EL (cell line): ENCODE results near the gene FBXL15.

Experiments
- DNase-seq: peaks from one replicate; pipeline ENCODE4 v3.0.0-alpha.2; 2016

Gene FBXL15

DNA sequence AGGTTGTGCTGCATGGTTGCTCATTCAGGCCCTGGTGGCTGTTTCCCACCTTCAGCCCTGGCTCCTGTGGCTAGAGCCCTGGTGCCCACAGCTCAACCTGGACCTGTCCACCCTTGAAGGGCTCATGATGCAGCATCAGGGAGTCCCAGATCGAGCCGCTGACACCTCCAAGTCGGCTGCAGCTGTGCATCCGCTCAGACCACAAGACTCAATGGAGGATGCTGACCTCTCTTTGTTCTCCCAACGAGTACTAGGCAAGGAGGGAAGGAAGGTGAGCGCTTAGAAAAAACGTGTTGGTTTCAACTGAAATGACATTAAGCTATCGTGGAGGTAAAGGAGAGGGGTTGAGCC, 40.2 kb downstream of the FBXL15 start:
- DNase-seq, result no peak

DNA sequence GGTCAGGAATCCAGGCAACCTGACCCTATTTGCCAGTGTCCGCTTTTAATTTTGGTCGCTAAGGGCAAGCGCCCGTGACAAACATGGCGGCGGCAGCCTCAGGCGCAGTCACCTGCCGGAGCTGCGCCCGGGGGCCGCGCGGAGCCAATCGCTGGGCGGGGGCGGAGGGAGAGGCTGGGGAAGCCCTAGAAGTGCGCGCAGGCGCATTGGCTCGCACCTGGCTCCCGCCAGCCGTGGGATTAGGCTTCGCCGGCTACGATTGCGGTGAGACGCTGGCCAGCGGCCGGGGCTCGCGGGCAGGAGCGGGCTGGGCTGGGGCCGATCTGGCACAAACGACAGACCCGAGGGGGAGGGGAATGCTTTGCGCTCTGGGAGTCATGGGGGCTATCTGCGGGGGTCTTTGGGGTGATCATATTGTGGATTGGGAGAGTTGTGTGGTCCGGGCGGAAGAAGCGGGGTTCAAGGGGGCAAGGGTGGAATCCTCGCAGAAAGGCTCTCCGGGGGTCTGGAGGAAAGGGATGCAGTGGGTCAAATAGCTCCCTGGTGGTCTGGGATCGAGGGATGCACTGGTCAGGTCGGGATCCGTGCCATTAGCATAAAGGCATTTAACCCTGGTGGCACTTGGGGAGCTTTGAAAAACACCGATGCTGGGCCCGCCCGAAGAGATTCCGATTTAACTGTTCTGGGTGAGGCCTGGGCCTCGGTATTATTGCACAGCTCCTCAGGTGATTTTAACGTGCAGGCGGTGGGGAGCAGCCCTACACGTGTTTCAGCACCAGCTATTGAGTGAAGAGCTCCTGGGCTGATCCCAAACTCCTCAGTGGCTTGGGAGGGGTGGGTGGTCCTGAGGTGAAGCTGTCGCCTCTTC, 40.8 kb downstream of the FBXL15 start:
- peak; percentile 85 for DNase-seq

DNA sequence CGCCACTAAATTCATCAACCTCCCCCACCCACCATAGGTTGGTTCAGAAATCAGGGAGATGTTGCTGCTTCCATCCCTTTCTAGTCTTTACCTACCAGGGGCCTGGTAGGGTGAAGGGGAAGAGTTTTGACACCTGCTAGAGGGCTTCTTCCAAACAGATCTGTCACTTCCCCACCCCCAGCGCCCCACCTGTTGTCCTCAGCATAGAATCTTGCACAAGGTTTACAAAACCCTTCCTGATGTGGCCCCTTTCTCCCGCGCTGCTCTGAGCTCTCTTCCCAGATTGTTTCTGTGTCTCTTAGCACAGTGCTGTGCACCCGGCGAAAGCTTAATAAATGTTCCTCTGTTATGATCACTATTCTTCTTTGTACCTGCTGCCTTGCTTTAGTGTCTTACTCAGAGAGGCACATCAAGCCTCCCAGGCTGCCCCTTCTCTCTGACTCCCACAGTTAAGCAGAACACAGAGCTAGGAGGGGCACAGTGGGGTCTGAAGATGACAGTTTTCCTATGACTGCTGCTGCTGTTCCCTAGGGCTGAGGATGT, 41.9 kb downstream of the FBXL15 start:
- no peak for DNase-seq

DNA sequence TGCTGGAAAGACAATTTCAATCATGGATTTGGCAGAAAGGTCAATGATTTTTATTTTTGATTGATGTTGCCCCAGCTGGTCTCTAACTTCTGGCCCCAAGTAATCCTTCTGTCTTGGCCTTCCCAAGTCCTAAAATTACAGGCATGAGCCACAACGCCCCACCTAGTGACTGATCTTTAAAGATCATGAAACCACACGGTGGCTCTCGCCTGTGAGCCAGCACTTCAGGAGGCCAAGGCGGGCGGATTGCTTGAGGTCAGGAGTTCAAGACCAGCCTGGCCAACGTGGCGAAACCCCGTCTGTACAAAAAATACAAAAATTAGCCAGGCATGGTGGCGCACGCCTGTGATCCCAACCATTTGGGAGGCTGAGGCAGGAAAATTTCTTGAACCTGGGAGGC, 43.3 kb downstream of the FBXL15 start:
- no peak for DNase-seq

DNA sequence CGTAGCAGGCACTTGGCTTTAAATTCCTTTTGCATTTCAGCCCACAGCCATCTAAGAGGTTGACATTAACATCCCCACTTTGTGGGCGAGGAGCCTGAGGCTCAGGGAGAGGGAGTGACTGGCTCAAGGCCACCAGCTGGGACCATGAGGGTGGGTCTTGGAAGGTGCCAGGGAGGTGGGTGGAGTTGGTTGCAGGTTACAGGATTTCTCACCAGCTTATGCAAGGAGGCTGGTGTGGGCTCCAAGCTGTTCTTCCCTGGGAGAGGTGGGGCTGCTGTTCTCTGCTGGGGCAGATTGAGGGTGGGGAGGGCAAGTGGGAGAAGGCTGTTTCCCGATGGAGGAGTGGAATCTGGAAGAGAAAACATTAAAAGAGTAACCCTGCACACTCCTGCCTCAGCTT, 44.8 kb downstream of the FBXL15 start:
- DNase-seq, result no peak

DNA sequence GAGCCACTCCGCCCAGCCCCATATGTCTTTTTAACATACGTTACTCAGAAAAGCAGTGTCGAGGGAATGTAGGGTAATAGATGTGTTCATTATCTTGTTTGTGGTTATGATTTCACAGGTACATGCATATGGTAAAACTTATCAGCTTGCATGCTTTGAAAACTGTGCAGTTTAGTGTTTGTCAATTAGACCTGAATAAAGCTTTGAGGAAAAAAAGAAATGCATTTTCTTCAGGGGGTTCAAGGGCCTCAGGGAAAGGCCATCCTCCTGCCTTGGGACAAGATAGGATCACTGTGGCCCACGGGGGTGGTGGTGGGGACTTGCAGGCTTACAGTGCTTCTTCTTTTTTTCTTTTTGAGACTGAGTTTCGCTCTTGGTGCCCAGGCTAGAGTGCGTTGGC, 46.7 kb downstream of the FBXL15 start:
- DNase-seq, result no peak

DNA sequence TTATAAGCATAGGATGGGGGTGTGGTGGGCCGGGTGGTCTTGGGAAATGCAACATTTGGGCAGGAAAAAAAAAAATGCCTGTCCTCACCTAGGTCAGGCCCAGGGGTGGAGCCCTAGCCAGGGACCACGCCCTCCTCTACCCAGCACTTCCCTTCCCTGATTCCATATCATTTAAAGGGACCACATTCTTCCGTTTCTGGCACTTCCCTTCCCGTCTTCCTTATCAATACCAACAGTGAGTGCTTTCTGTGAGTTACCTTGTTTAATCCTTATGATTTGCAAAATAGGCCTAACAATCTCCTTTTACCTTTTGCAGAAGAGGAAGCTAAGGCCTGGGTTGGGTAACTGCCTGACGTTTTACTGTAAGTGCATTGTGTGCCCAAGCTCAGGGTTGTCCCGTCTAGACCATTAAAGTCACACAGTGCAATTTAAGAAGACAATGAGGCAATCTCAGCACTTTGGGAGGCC, 47.4 kb downstream of the FBXL15 start:
- no peak for DNase-seq

DNA sequence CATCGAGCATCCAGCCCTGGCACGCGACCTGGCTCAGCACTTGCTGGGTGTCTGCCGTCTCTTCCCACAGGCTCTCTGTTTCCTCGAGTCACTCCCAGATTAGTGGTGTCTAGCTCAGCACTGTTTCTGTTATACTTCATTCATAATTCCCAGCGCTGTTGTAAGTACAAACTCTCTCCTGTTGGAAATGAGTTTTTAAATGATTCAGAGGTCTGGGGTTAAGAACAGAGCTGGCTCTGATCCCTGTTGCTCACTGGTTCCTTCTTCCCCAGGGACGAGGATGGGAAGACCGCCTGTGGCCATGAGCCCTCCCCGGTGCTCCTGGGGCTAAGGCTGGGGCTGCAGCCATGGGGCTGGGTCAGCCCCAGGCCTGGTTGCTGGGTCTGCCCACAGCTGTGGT, 48.0 kb downstream of the FBXL15 start:
- no peak for DNase-seq

DNA sequence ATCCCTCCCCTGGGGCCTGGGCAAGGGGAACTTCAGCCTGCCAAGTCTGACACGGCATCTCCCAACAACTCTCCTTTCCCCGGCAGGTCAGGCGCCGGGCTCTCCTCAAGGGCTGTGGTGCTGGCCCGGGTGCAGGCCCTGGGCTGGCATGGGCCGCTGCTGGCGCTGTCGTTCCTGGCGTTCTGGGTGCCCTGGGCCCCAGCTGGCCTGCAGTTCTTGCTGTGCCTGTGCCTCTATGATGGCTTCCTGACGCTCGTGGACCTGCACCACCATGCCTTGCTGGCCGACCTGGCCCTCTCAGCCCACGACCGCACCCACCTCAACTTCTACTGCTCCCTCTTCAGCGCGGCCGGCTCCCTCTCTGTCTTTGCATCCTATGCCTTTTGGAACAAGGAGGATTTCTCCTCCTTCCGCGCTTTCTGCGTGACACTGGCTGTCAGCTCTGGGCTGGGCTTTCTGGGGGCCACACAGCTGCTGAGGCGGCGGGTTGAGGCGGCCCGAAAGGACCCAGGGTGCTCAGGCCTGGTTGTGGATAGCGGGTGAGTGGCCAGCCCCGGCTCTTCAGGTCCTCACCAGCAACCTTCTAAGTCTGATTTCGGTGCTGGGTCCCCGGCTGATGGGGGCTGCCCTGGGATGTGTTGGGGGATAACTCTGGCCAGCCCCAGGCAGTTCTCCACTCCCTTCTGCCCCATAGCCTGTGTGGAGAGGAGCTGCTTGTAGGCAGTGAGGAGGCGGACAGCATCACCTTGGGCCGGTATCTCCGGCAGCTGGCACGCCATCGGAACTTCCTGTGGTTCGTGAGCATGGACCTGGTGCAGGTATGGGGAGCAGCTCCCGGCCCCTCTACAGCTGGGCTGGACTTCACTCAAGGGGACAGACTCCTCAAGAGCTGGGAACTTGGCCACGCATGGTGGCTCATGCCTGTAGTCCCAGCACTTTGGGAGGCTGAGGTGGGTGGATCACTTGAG, 50.2 kb downstream of the FBXL15 start:
- no peak for DNase-seq
